Upper lobe of left lung (tissue), 6 donors: Measurements from ENCODE around the gene KCNJ2. TPM values are rescaled to one million over a fixed set of nuclear protein-coding genes. Genes with fewer than 3 reads are reported as not detected.

Experiments
- ATAC-seq, 2 donors: fragments of 200-7000 bp; cut with Tn5 transposase; one replicate each; pipeline ENCODE4 v1.9.1; 2022; ENCODE audit warnings: mild to moderate bottlenecking in 2 of 2, moderate library complexity in 2 of 2; ENCODE audit not compliant: low FRiP score in 2 of 2
- DNase-seq, 2 donors: peaks; one replicate each; pipeline ENCODE4 v3.0.0-alpha.2; 2019 to 2020
- H3K27ac ChIP-seq, 4 donors: fragments of 200-600 bp; sonication (generic); one replicate each; pipeline ENCODE4 v1.5.1; 2016 to 2019
- H3K27me3 ChIP-seq, 4 donors: fragments of 200-600 bp; sonication (generic); one replicate each; pipeline ENCODE4 v1.5.1; 2017 to 2019
- H3K36me3 ChIP-seq, 4 donors: fragments of 200-600 bp; sonication (generic); one replicate each; pipeline ENCODE4 v1.5.1; 2016 to 2019
- H3K4me1 ChIP-seq, 4 donors: fragments of 200-600 bp; sonication (generic); one replicate each; pipeline ENCODE4 v1.5.1; 2018 to 2019
- H3K4me3 ChIP-seq, 4 donors: fragments of 200-600 bp; sonication (generic); one replicate each; pipeline ENCODE4 v1.5.1; 2017 to 2019; ENCODE audit warnings: mild to moderate bottlenecking in 2 of 4, moderate library complexity in 1 of 4
- H3K9me3 ChIP-seq, 4 donors: fragments of 200-600 bp; sonication (generic); one replicate each; pipeline ENCODE4 v1.5.1; 2018 to 2019
- EP300 ChIP-seq, 4 donors: sonication (generic); formaldehyde crosslinking; IDR thresholded peaks; one replicate each; pipeline ENCODE4 v1.5.1; 2017; ENCODE audit warnings: antibody characterized with exemption in 4 of 4, control low read depth in 2 of 4
- POLR2A ChIP-seq, 4 donors: fragments of 450-650 bp; IDR thresholded peaks; one replicate each; pipeline ENCODE4 v1.5.1; 2016 to 2017; ENCODE audit warnings: antibody characterized with exemption in 4 of 4, mild to moderate bottlenecking in 2 of 4
- POLR2AphosphoS5 ChIP-seq, 2 donors: sonication (generic); formaldehyde crosslinking; IDR thresholded peaks; one replicate each; pipeline ENCODE4 v1.5.1; 2017; ENCODE audit warnings: antibody characterized with exemption in 2 of 2
- WGBS, 2 donors: methylation state at CpG; one replicate each; pipeline ENCODE4 v1.1.5; 2017 to 2018; 5-methylcytosine and 5-hydroxymethylcytosine counted together
- total RNA-seq, 6 donors: library from RNA; depleted of rRNA in 4 of 6; stranded (reverse); fragments of >200 nt in 4 of 6; gene quantifications; one replicate each; pipeline versions ENCODE4 v1.1.0 to v1.2.1, GENCODE V29; 2016 to 2021
- TF ChIP-seq, protein P1 (sequence below), 6 experiments: fragments of 450-650 bp in 4 of 6; fragments of 200-600 bp in 2 of 6; sonication (generic) in 2 of 6; IDR thresholded peaks; one replicate each; pipeline ENCODE4 v1.5.1; 2016 to 2019; ENCODE audit warnings: antibody characterized with exemption in 6 of 6
- donor health status: DM: no; HTN: no; CAD: no; lungs with moderate emphysema.
- donor health status: DM: no; HTN: yes; CAD: no; lungs with severe emphysema.

Gene KCNJ2
- total RNA-seq, 6 donors from 2014 or later: 4.2 to 24.2 (median 6.2) TPM

DNA sequence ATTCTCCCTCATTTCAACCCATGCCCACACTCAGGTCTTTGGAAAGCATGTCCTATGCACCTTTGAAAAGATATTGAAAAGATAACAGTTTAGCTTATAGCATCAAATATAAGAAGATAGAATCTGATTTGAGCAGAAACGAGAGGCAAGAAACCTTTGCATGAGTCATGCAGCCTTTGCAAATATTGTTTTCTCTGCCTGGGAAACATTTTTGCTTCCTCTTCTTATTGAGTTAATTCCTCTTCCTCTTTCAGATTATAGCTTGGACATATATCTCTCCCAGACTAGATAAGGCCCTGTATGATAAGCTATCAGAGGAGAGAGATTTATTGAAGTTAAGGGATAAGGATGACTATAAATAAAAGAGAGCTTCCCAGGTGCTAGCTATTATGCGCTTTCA lies 46.1 kb upstream of the KCNJ2 start:
- 69 to 70% methylated on average over 2 of the region's 2 CpGs for WGBS, 2 donors
- Histone ChIP-seq H3K4me3 (no peak overlapping the region), H3K27ac (no peak overlapping the region), H3K36me3 (no peaks in the 10 kb centered on the region), H3K9me3 (peaks cover 0 to 3% (median 0%) of the 10 kb centered on the region in 4 donors), H3K27me3 (peaks cover 0 to 3% (median 0%) of the 10 kb centered on the region in 4 donors), H3K4me1 (peaks cover 0 to 12% (median 10%) of the 10 kb centered on the region in 4 donors)
- peak in 1 of 2 donors; percentile 40 for ATAC-seq
- TF ChIP-seq EP300 (IDR thresholded peaks at IDR 0.05): no peak
- TF ChIP-seq POLR2AphosphoS5 (IDR thresholded peaks at IDR 0.05): no peak
- no peak for TF ChIP-seq POLR2A (IDR thresholded peaks at IDR 0.05)
- TF ChIP-seq, protein P1, sequence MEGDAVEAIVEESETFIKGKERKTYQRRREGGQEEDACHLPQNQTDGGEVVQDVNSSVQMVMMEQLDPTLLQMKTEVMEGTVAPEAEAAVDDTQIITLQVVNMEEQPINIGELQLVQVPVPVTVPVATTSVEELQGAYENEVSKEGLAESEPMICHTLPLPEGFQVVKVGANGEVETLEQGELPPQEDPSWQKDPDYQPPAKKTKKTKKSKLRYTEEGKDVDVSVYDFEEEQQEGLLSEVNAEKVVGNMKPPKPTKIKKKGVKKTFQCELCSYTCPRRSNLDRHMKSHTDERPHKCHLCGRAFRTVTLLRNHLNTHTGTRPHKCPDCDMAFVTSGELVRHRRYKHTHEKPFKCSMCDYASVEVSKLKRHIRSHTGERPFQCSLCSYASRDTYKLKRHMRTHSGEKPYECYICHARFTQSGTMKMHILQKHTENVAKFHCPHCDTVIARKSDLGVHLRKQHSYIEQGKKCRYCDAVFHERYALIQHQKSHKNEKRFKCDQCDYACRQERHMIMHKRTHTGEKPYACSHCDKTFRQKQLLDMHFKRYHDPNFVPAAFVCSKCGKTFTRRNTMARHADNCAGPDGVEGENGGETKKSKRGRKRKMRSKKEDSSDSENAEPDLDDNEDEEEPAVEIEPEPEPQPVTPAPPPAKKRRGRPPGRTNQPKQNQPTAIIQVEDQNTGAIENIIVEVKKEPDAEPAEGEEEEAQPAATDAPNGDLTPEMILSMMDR (IDR thresholded peaks at IDR 0.05): no peak
- DNase-seq: no peak

DNA sequence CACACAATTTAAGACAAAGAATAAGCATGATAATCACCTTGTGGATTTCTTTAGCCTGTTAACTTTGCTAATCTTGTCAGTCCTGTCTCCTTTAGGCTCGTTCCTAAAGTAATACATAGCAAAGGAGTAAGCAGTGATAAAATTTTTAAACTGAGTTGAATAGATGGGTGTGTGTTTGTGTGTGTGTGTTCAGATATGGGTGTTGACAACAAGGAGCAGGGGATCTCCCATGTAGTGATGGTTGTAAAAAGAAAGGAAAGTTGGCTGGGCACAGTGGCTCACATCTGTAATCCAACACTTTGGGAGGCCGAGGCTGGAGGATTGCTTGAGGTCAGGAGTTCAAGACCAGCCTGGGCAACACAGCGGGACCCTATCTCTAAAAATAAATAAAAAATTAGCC lies 44.6 kb upstream of the KCNJ2 start:
- TF ChIP-seq POLR2AphosphoS5 (IDR thresholded peaks at IDR 0.05) (no peak), POLR2A (IDR thresholded peaks at IDR 0.05) (no peak), EP300 (IDR thresholded peaks at IDR 0.05) (no peak)
- Histone ChIP-seq H3K9me3 (no peaks in the 10 kb centered on the region), H3K27ac (no peak overlapping the region), H3K27me3 (peaks cover 0 to 3% (median 0%) of the 10 kb centered on the region in 4 donors), H3K4me1 (peaks cover 0 to 12% (median 8%) of the 10 kb centered on the region in 4 donors), H3K36me3 (no peaks in the 10 kb centered on the region), H3K4me3 (no peak overlapping the region)
- DNase-seq (no peak), ATAC-seq (no peak)
- WGBS, 2 donors: 82 to 85% methylated on average over 3 of the region's 3 CpGs

DNA sequence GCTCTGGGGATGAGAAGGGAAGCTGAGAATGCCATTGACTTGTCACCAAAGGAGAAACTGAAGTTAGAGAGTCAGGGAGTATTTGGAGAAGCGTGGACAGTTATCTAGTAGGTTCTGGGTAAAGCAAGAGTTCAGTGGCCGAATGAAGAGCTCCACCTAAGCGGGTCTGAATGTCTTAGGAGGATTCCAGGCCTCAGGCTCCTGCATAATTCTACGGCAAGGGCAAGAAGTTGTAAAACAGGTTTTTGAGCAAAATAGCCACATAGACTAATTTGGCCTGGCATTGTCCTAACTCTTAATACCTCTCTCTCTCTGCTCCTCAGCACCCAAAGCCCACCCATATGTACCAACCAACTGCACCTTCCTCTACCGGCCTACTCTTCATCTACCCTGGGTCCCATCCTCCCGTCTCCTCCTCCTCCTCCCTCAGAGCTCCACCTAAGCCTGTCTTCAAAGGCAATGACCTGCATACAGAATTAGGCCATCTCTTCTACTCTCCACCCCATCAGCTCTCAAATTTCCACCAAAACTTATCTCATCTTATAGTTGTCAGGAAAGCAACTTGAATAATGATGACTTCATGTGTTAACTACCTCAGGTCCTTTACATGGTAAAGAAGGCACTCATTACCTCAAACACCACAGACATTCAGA lies 42.0 kb upstream of the KCNJ2 start:
- DNase-seq (no peak), ATAC-seq (peak in 1 of 2 donors; percentile 26)
- Histone ChIP-seq H3K9me3 (no peaks in the 10 kb centered on the region), H3K4me3 (no peak overlapping the region), H3K4me1 (peaks cover 0 to 5% (median 0%) of the 10 kb centered on the region in 4 donors), H3K27me3 (peaks cover 0 to 3% (median 0%) of the 10 kb centered on the region in 4 donors), H3K27ac (no peak overlapping the region), H3K36me3 (no peaks in the 10 kb centered on the region)
- no peak for TF ChIP-seq POLR2A (IDR thresholded peaks at IDR 0.05)
- 87 to 91% methylated on average over 6 of the region's 6 CpGs for WGBS, 2 donors

GRCh38 chr17:70128727-70129238 lies 40.5 kb upstream of the KCNJ2 start:
- Histone ChIP-seq H3K36me3 (no peaks in the 10 kb centered on the region), H3K27me3 (peaks cover 0 to 3% (median 0%) of the 10 kb centered on the region in 4 donors), H3K4me1 (peaks cover 0 to 2% (median 0%) of the 10 kb centered on the region in 4 donors), H3K27ac (no peak overlapping the region), H3K4me3 (no peak overlapping the region), H3K9me3 (no peaks in the 10 kb centered on the region)
- peak in 1 of 2 donors; percentile 2 for DNase-seq
- TF ChIP-seq EP300 (IDR thresholded peaks at IDR 0.05) (no peak), POLR2AphosphoS5 (IDR thresholded peaks at IDR 0.05) (no peak), POLR2A (IDR thresholded peaks at IDR 0.05) (no peak)
- TF ChIP-seq, protein P1 (IDR thresholded peaks at IDR 0.05): no peak
- ATAC-seq: no peak
- 93 to 95% methylated on average over 23 of the region's 23 CpGs for WGBS, 2 donors

- no peak for ATAC-seq
- WGBS, 2 donors: 82 to 91% methylated on average over 3 of the region's 3 CpGs
- no peak for DNase-seq
These were observed 39.0 kb upstream of the KCNJ2 start for GRCh38 chr17:70130289-70130688.

More at GRCh38 chr17:70130289-70130688, 39.0 kb upstream of the KCNJ2 start:
- H3K27ac ChIP-seq: no peak overlapping the region
- no peaks in the 10 kb centered on the region for H3K36me3 ChIP-seq
- no peak overlapping the region for H3K4me3 ChIP-seq
- peaks cover 0 to 3% (median 0%) of the 10 kb centered on the region in 4 donors for H3K27me3 ChIP-seq
- H3K9me3 ChIP-seq: no peaks in the 10 kb centered on the region
- TF ChIP-seq, protein P1 (IDR thresholded peaks at IDR 0.05): no peak
- TF ChIP-seq EP300 (IDR thresholded peaks at IDR 0.05): no peak
- no peak for TF ChIP-seq POLR2AphosphoS5 (IDR thresholded peaks at IDR 0.05)
- TF ChIP-seq POLR2A (IDR thresholded peaks at IDR 0.05): no peak
- H3K4me1 ChIP-seq: no peaks in the 10 kb centered on the region
